MM.1S (cell line): Measurements from ENCODE around the gene HSDL1.

Source experiments
- CTCF ChIP-seq: fragments of 300-600 bp; sonication (generic); IDR thresholded peaks from 2 replicates; pipeline ENCODE4 v1.5.1; 2016; ENCODE audit warnings: antibody characterized with exemption, low read length, mixed read lengths
- EZH2 ChIP-seq: fragments of 300-600 bp; sonication (generic); optimal IDR thresholded peaks from 2 replicates; pipeline ENCODE3; 2017; ENCODE audit warnings: low read depth, mild to moderate bottlenecking, antibody characterized with exemption, low read length, mixed read lengths
- EZH2phosphoT487 ChIP-seq: fragments of 300-600 bp; sonication (generic); IDR thresholded peaks from 2 replicates; pipeline ENCODE4 v1.6.1; 2018; ENCODE audit warnings: antibody characterized with exemption, low read length

GRCh38 chr16:84105948-84106740 is 38.8 kb downstream of the HSDL1 start:
- TF ChIP-seq CTCF (no peak), EZH2 (no peak), EZH2phosphoT487 (no peak)
